NT2/D1 (cell line): ENCODE data around the gene MPZL1.

Source experiments
- SUZ12 ChIP-seq: IDR thresholded peaks from 2 replicates; pipeline ENCODE4 v1.6.1; 2011; ENCODE audit not compliant: insufficient read length, insufficient read depth; ENCODE audit errors: extremely low read depth
- YY1 ChIP-seq: IDR thresholded peaks from 2 replicates; pipeline ENCODE4 v1.6.1; 2011; ENCODE audit not compliant: insufficient read length, insufficient read depth
- ZNF274 ChIP-seq: IDR thresholded peaks from 2 replicates; pipeline ENCODE4 v1.6.1; 2011; ENCODE audit warnings: mild to moderate bottlenecking, low read depth, low read length

DNA sequence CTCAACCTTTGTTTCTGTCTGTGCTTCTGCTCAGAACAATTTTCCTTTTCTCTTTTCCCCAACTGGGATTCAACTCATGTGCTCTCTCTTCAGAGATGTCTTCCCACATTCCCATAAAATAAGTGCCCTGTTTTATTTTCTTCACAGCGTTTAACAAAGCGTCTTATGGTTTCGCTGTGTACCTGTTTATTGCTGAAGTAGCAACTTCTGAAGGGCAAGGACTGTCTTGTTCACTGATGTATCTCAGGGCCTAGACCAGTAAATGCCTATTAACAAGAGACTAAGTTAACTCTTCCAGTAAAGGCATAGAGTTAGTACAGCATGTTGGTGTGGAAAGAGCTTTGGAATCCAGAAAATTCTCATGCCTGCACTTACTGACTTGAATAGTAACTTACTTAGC is 42.9 kb upstream of the MPZL1 start:
- TF ChIP-seq YY1 = no peak
- no peak for TF ChIP-seq ZNF274
- no peak for TF ChIP-seq SUZ12
